DOHH2 (cell line): Measurements from ENCODE around the gene INF2.
"Not testable (repeated sequence)": the region's sequence is repeated elsewhere in the genome, so short reads cannot be mapped to it uniquely, and the experiment has no call there.

ENCODE experiments used
- H3F3A ChIP-seq: fragments of 200-600 bp; sonication (generic), shearing (Covaris generic); 2 replicates; pipeline ENCODE4 v1.6.0; 2016; ENCODE audit warnings: antibody characterized with exemption, mild to moderate bottlenecking; ENCODE audit not compliant: control insufficient read depth, insufficient read depth
- H3K27ac ChIP-seq: fragments of 200-600 bp; sonication (generic); 2 replicates; pipeline ENCODE4 v1.5.1; 2014; ENCODE audit warnings: low read depth, mild to moderate bottlenecking, low read length, moderate library complexity
- H3K27me3 ChIP-seq: fragments of 200-600 bp; sonication (generic); 2 replicates; pipeline ENCODE4 v1.6.1; 2014; ENCODE audit warnings: mild to moderate bottlenecking, low read length, mixed read lengths; ENCODE audit not compliant: control insufficient read depth
- H3K36me3 ChIP-seq: fragments of 200-600 bp; sonication (generic); 2 replicates; pipeline ENCODE4 v1.6.1; 2014; ENCODE audit warnings: mild to moderate bottlenecking, low read length, moderate library complexity, mixed read lengths; ENCODE audit not compliant: control insufficient read depth
- H3K4me1 ChIP-seq: fragments of 200-600 bp; sonication (generic); 2 replicates; pipeline ENCODE4 v1.6.1; 2014; ENCODE audit warnings: mild to moderate bottlenecking, low read length, mixed read lengths; ENCODE audit not compliant: control insufficient read depth
- H3K4me2 ChIP-seq: fragments of 200-600 bp; sonication (generic); 2 replicates; pipeline ENCODE4 v1.6.0; 2014; ENCODE audit warnings: mild to moderate bottlenecking, low read length, moderate library complexity
- H3K4me3 ChIP-seq: fragments of 200-600 bp; sonication (generic); 2 replicates; pipeline ENCODE4 v1.5.1; 2014; ENCODE audit warnings: mild to moderate bottlenecking, low read length, mixed read lengths
- H3K79me2 ChIP-seq: fragments of 200-600 bp; sonication (generic); 2 replicates; pipeline ENCODE4 v1.6.1; 2014; ENCODE audit warnings: mild to moderate bottlenecking, low read length, mixed read lengths; ENCODE audit not compliant: control insufficient read depth
- H3K9me2 ChIP-seq: fragments of 200-600 bp; sonication (generic); replicated peaks from 2 replicates; pipeline ENCODE4 v1.6.1; 2014; ENCODE audit warnings: mild to moderate bottlenecking, low read length, mixed read lengths; ENCODE audit not compliant: control insufficient read depth
- H3K9me3 ChIP-seq: fragments of 200-600 bp; sonication (generic); 2 replicates; pipeline ENCODE4 v1.6.1; 2014; ENCODE audit warnings: antibody characterized with exemption, low read length, mixed read lengths; ENCODE audit not compliant: control insufficient read depth, insufficient read depth
- H4K20me1 ChIP-seq: fragments of 200-600 bp; sonication (generic); 2 replicates; pipeline ENCODE4 v1.6.0; 2014; ENCODE audit warnings: low read depth, mild to moderate bottlenecking, antibody characterized with exemption, low read length, moderate library complexity; ENCODE audit not compliant: control insufficient read depth, insufficient read depth
- EZH2phosphoT487 ChIP-seq: fragments of 200-600 bp; sonication (generic); IDR thresholded peaks from 2 replicates; pipeline ENCODE4 v1.6.1; 2017; ENCODE audit warnings: borderline replicate concordance, mild to moderate bottlenecking, antibody characterized with exemption, low read length, moderate library complexity, mixed read lengths
- TF ChIP-seq, protein P1 (sequence below): fragments of 200-600 bp; sonication (generic); IDR thresholded peaks from one replicate; pipeline ENCODE4 v1.5.1; 2014; ENCODE audit warnings: antibody characterized with exemption, mild to moderate bottlenecking, low read depth, low read length; ENCODE audit not compliant: poor library complexity, severe bottlenecking

INF2 gene

DNA sequence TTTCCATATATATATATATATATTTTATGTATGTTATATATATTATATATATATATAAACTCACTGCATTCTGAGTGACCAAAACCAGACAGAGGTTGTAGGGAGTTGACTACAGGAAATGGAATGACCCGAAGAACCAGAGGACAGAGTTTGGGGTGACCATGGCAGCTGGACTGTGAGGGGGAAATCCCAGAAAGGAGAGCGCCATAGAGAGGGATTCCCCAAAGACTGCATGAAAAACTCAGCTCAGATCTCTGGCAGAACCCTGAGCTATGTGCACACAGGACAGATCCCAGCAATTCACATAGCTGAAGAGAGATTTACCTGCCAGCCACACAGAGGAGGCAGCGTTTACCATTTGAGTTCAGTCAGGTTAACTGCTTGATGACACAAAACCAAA, 19.7 kb upstream of the INF2 start:
- Histone ChIP-seq H3K4me3 (no peak overlapping the region), H3K27ac (no peak overlapping the region), H4K20me1 (no peaks in the 10 kb centered on the region), H3K36me3 (no peaks in the 10 kb centered on the region), H3K4me2 (no peak overlapping the region), H3K79me2 (no peaks in the 10 kb centered on the region), H3K9me3 (peaks cover 13% of the 10 kb centered on the region), H3F3A (0 out of 2 replicates have a peak, but pooled peaks cover 3% of the 10 kb centered on the region), H3K9me2 (no peaks in the 10 kb centered on the region), H3K4me1 (peaks cover 23% of the 10 kb centered on the region), H3K27me3 (peaks cover 9% of the 10 kb centered on the region; the same call in 1 of the 2 replicates)
- TF ChIP-seq EZH2phosphoT487: no peak
- TF ChIP-seq, protein P1, sequence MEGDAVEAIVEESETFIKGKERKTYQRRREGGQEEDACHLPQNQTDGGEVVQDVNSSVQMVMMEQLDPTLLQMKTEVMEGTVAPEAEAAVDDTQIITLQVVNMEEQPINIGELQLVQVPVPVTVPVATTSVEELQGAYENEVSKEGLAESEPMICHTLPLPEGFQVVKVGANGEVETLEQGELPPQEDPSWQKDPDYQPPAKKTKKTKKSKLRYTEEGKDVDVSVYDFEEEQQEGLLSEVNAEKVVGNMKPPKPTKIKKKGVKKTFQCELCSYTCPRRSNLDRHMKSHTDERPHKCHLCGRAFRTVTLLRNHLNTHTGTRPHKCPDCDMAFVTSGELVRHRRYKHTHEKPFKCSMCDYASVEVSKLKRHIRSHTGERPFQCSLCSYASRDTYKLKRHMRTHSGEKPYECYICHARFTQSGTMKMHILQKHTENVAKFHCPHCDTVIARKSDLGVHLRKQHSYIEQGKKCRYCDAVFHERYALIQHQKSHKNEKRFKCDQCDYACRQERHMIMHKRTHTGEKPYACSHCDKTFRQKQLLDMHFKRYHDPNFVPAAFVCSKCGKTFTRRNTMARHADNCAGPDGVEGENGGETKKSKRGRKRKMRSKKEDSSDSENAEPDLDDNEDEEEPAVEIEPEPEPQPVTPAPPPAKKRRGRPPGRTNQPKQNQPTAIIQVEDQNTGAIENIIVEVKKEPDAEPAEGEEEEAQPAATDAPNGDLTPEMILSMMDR: no peak

DNA sequence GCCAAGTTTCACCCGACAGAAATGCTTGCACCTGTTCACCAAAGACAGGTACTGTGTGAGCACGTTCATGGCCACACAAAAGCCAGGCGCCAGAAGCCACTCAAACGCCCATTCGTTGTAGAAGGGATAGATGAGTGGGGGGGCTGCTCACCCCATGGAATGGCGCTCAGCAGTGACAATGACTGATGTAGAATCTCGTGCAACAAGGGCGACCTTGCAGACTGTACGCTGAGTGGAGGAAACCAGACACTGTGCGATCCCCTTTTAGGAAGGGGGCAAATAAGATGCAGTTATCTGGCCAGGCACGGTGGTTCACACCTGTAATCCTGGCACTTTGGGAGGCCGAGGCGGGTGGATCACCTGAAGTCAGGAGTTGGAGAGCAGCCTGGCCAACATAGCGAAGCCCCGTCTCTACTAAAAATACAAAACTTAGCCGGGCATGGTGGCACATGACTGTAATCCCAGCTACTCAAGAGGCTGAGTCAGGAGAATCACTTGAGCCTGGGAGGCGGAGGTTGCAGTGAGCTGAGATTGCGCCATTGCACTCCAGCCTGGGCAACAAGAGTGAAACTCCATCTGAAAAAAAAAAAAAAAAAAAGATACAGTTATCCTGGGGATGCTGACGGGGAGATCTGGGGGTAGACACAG, 18.0 kb upstream of the INF2 start:
- H4K20me1 ChIP-seq, H3K4me1 ChIP-seq, H3F3A ChIP-seq, H3K4me2 ChIP-seq, H3K36me3 ChIP-seq, H3K4me3 ChIP-seq, H3K79me2 ChIP-seq, H3K9me2 ChIP-seq, H3K27ac ChIP-seq, H3K27me3 ChIP-seq: not testable (repeated sequence)
- peaks cover 14% of the 10 kb centered on the region for H3K9me3 ChIP-seq

DNA sequence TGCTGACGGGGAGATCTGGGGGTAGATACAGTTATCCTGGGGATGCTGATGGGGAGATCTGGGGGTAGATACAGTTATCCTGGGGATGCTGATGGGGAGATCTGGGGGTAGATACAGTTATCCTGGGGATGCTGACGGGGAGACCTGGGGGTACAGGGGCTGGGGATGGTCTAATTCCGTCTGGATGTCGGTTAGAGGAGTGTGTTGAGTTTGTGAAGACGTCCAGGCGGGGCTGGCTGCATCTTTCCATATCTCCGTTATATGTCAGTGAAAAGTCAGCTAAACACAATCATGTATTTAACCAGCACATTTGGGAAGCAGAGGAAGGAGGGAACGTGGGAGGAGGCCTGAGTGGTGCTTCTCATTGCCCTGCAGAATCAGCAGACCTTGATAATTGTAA, 17.3 kb upstream of the INF2 start:
- H3K4me1 ChIP-seq: peaks cover 10% of the 10 kb centered on the region
- H3K36me3 ChIP-seq, H4K20me1 ChIP-seq, H3K27ac ChIP-seq, H3K79me2 ChIP-seq, H3K27me3 ChIP-seq, H3K4me2 ChIP-seq, H3F3A ChIP-seq, H3K4me3 ChIP-seq, H3K9me2 ChIP-seq: not testable (repeated sequence)
- H3K9me3 ChIP-seq: peaks cover 14% of the 10 kb centered on the region

DNA sequence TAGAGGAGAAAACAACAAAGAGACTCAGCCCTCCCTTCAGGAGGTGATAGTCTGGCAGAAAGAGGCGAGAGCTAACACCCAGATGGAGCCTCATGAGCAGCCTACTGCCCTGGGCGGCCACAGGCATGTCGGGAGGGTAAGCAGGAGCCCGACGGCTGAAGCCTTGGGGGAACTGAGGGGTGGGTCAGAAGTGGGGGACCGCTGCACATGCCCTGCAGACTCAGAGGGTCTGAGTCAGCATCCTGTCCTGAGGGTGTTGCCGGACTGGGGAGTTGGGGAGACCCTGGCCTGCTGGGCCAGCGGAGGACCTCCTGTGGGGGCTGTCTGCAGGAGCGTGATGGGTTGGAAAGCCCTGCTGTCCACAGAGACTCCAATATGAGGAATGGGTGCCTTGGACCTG, 15.9 kb upstream of the INF2 start:
- H3K79me2 ChIP-seq: no peaks in the 10 kb centered on the region
- H3K9me2 ChIP-seq: no peaks in the 10 kb centered on the region
- no peak for TF ChIP-seq EZH2phosphoT487
- no peaks in the 10 kb centered on the region for H4K20me1 ChIP-seq
- no peak overlapping the region for H3K4me3 ChIP-seq
- H3K36me3 ChIP-seq: no peaks in the 10 kb centered on the region
- no peaks in the 10 kb centered on the region for H3F3A ChIP-seq
- H3K27me3 ChIP-seq: peaks cover 9% of the 10 kb centered on the region; the same call in 1 of the 2 replicates
- no peak overlapping the region for H3K4me2 ChIP-seq
- H3K27ac ChIP-seq: no peak overlapping the region
- H3K9me3 ChIP-seq: peaks cover 14% of the 10 kb centered on the region
- peaks cover 24% of the 10 kb centered on the region for H3K4me1 ChIP-seq

DNA sequence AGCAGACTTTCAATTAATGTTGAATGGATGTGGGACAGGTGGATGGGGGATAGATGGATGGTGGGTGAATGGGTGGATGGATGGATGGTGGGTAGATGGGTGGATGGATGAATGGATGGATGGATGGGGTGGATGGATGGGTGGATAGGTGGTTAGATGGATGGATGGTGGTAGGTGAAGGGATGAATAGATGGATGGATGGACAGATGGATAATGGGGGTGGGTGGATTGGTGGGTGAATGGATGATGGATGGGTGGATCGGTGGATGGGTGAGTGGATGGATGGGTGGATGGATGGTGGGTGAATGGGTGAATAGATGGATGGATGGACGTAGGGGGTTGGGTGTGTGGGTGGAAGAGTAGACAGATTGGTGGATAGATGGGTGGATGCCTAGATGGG, 14.0 kb upstream of the INF2 start:
- peaks cover 29% of the 10 kb centered on the region for H3K4me1 ChIP-seq
- H3K4me3 ChIP-seq: no peak overlapping the region
- no peak overlapping the region for H3K27ac ChIP-seq
- no peaks in the 10 kb centered on the region for H3K36me3 ChIP-seq
- H3K79me2 ChIP-seq: no peaks in the 10 kb centered on the region
- H4K20me1 ChIP-seq: no peaks in the 10 kb centered on the region
- H3K27me3 ChIP-seq: peaks cover 6% of the 10 kb centered on the region; the same call in 1 of the 2 replicates
- H3K9me2 ChIP-seq: no peaks in the 10 kb centered on the region
- TF ChIP-seq, protein P1: no peak
- no peak for TF ChIP-seq EZH2phosphoT487
- H3K9me3 ChIP-seq: peaks cover 14% of the 10 kb centered on the region
- H3K4me2 ChIP-seq: no peak overlapping the region
- no peaks in the 10 kb centered on the region for H3F3A ChIP-seq
